Ascending aorta (tissue), 2 donors: ENCODE data around the gene SFXN1. TPM values are rescaled to one million over a fixed set of nuclear protein-coding genes. Genes with fewer than 3 reads are reported as not detected.
"Not testable (repeated sequence)": the region's sequence is repeated elsewhere in the genome, so short reads cannot be mapped to it uniquely, and the experiment has no call there.

Experiments used
- DNase-seq, 2 donors: peaks; one replicate each; pipeline ENCODE4 v3.0.0-alpha.2; 2019; ENCODE audit warnings: low spot score in 2 of 2
- H3K27ac ChIP-seq, 2 donors: fragments of 200-600 bp; sonication (generic); one replicate each; pipeline ENCODE4 v1.5.1; 2016 to 2017; ENCODE audit warnings: mild to moderate bottlenecking in 1 of 2
- H3K27me3 ChIP-seq: fragments of 200-600 bp; sonication (generic); one replicate; pipeline ENCODE4 v1.5.1; 2017
- H3K36me3 ChIP-seq, 2 donors: fragments of 200-600 bp; sonication (generic); one replicate each; pipeline ENCODE4 v1.5.1; 2016
- H3K4me1 ChIP-seq, 2 donors: fragments of 200-600 bp; sonication (generic); one replicate each; pipeline ENCODE4 v1.5.1; 2016 to 2017; ENCODE audit warnings: mild to moderate bottlenecking in 1 of 2
- H3K4me3 ChIP-seq, 2 donors: fragments of 200-600 bp; sonication (generic); one replicate each; pipeline ENCODE4 v1.5.1; 2016 to 2017; ENCODE audit warnings: mild to moderate bottlenecking in 1 of 2
- H3K9me3 ChIP-seq, 2 donors: fragments of 200-600 bp; sonication (generic); one replicate each; pipeline ENCODE4 v1.5.1; 2016
- CTCF ChIP-seq, 3 experiments: fragments of 200-600 bp in 2 of 3; fragments of 450-650 bp in 1 of 3; sonication (generic) in 2 of 3; IDR thresholded peaks; one replicate each; pipeline ENCODE4 v1.5.1; 2016 to 2019; ENCODE audit warnings: antibody characterized with exemption in 3 of 3, mild to moderate bottlenecking in 1 of 3, moderate library complexity in 1 of 3
- intact Hi-C: fragments of 100-400 bp; cut with DNase I; formaldehyde crosslinking; loops from one replicate; pipeline ENCODE4 v1.15.1; 2023
- total RNA-seq: library from RNA; depleted of rRNA; stranded (reverse); fragments of >200 nt; gene quantifications from one replicate; pipeline ENCODE4 v1.1.0, GENCODE V29; 2016

The SFXN1 gene
- total RNA-seq, 1 donor from 2014 or later, result 47.5 TPM

GRCh38 chr5:175491223-175491622 is 12.9 kb downstream of the SFXN1 start:
- no peaks in the 10 kb centered on the region for H3K4me1 ChIP-seq
- intact Hi-C loops, result no loop called here
- H3K36me3 ChIP-seq, result peaks cover 18 to 51% of the 10 kb centered on the region in 2 donors
- no peak for DNase-seq
- H3K27me3 ChIP-seq, result no peaks in the 10 kb centered on the region
- no peak for TF ChIP-seq CTCF (IDR thresholded peaks at IDR 0.05)
- no peak overlapping the region for H3K4me3 ChIP-seq
- H3K9me3 ChIP-seq, result no peaks in the 10 kb centered on the region
- H3K27ac ChIP-seq, result no peak overlapping the region

DNA sequence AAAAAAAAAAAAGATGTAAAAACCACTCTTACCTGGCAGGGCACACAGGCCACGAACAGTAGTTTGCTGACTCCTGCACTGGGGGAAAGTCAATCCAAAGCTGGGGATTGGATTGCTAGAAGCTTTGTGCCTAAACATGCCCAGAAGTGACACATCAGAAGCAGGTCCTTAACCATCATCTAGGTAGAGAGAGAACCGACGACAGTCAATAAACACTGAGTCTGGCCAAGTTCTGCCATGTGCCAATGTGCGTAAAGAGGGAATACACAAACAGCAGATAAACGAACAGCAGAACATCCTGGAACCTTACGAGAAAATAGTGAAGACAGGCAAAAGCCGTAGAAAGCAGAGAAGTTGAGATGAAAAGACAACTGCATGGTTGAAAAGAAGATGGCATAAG is 14.9 kb downstream of the SFXN1 start:
- H3K9me3 ChIP-seq, result no peaks in the 10 kb centered on the region
- intact Hi-C loops, result no loop called here
- H3K4me3 ChIP-seq, result no peak overlapping the region
- H3K27me3 ChIP-seq, result no peaks in the 10 kb centered on the region
- no peaks in the 10 kb centered on the region for H3K4me1 ChIP-seq
- H3K27ac ChIP-seq, result no peak overlapping the region
- peaks cover 18 to 44% of the 10 kb centered on the region in 2 donors for H3K36me3 ChIP-seq
- TF ChIP-seq CTCF (IDR thresholded peaks at IDR 0.05), result no peak
- DNase-seq, result no peak

DNA sequence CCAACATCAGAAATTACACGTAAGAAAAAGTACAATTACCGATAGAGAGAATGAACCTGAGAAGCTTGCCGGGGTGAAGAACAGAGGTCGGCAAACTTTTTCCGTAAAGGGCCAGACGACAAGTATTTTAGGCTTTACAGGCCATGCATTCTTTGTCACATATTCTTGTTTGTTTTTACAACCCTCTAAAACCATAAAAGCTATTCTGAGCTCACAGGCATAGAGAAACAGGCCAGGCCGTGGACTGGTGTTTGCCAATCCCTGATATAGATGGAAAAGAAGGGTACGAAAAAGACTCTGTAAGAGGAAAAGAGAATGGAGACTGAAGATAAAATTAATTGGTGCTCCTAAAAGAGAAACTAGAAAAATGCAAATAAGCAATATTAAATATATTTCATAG is 15.4 kb downstream of the SFXN1 start:
- Histone ChIP-seq H3K27ac (no peak overlapping the region), H3K4me3 (no peak overlapping the region), H3K36me3 (peaks cover 18 to 44% of the 10 kb centered on the region in 2 donors), H3K9me3 (no peaks in the 10 kb centered on the region), H3K27me3 (no peaks in the 10 kb centered on the region), H3K4me1 (no peaks in the 10 kb centered on the region)
- DNase-seq, result no peak
- intact Hi-C loops, result no loop called here
- TF ChIP-seq CTCF (IDR thresholded peaks at IDR 0.05), result no peak

GRCh38 chr5:175494264-175495183 is 16.2 kb downstream of the SFXN1 start:
- Histone ChIP-seq H3K27ac (no peak overlapping the region), H3K36me3 (peaks cover 18 to 44% of the 10 kb centered on the region in 2 donors)
- no peak for TF ChIP-seq CTCF (IDR thresholded peaks at IDR 0.05)

GRCh38 chr5:175501759-175502158 is 23.4 kb downstream of the SFXN1 start:
- no peak for TF ChIP-seq CTCF (IDR thresholded peaks at IDR 0.05)
- H3K27me3 ChIP-seq, result no peaks in the 10 kb centered on the region
- DNase-seq, result no peak
- no peak overlapping the region for H3K4me3 ChIP-seq
- no peaks in the 10 kb centered on the region for H3K9me3 ChIP-seq
- no peaks in the 10 kb centered on the region for H3K4me1 ChIP-seq
- no peak overlapping the region for H3K27ac ChIP-seq
- peaks cover 0 to 9% of the 10 kb centered on the region in 2 donors for H3K36me3 ChIP-seq
- intact Hi-C loops, result no loop called here

More at GRCh38 chr5:175494264-175495183, 16.2 kb downstream of the SFXN1 start:
- DNase-seq, result no peak
- H3K9me3 ChIP-seq, result no peaks in the 10 kb centered on the region
- no peaks in the 10 kb centered on the region for H3K4me1 ChIP-seq
- intact Hi-C loops, result no loop called here
- no peak overlapping the region for H3K4me3 ChIP-seq
- H3K27me3 ChIP-seq, result no peaks in the 10 kb centered on the region

GRCh38 chr5:175507671-175508070 is 29.3 kb downstream of the SFXN1 start:
- peaks cover 22 to 25% of the 10 kb centered on the region in 2 donors for H3K36me3 ChIP-seq
- H3K27ac ChIP-seq, H3K9me3 ChIP-seq, H3K4me1 ChIP-seq, intact Hi-C loops, DNase-seq, H3K4me3 ChIP-seq, H3K27me3 ChIP-seq: not testable (repeated sequence)
